HG02943 (cell line): Measurements from ENCODE around the gene ALX4.

Experiments
- ATAC-seq: cut with Tn5 transposase; IDR thresholded peaks from one replicate; pipeline ENCODE4 v1.9.1; 2021; ENCODE audit warnings: mild to moderate bottlenecking, low read depth, moderate library complexity; ENCODE audit not compliant: unreplicated experiment

ALX4 gene

DNA sequence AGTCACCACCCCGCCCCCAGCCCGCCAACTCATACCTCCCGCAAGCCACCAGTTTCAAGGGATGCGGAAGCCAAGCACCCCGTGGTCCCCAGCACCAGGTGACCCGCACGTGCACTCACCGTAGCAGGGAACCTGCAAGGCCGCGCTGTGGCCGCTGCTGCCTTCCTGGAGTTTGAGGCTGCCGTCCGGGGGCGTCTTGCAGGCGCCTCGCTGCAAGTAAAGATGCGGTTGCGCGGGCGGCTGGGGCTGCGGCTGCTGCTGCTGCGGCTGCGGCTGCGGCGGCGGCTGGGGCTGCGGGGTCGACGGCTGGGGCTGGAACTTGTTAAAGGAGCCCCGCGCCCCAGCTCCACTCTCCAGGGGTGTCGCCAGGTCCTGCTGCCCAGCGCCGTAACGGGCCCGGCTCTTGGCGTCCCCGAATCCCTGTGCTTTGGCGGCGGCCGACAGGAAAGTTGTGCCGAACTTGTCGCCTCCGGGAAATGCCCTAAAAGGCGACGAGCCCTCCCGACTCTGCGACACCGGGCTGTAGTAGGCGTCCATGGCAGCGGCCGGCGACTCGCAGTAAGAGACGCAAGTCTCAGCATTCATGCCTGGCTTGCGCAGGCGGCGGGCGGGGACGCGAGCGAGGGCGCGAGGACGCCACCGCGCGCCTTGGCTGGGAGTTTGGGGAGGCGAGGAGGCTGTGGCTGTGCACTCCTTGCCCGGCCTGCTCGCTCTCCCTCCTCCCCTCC lies at the start of gene ALX4:
TSS of gene ALX4 (minus strand) at position 662 of the 728 bp plus-strand sequence. CDS start at position 585, 77 bp downstream.
- ATAC-seq, result no peak

DNA sequence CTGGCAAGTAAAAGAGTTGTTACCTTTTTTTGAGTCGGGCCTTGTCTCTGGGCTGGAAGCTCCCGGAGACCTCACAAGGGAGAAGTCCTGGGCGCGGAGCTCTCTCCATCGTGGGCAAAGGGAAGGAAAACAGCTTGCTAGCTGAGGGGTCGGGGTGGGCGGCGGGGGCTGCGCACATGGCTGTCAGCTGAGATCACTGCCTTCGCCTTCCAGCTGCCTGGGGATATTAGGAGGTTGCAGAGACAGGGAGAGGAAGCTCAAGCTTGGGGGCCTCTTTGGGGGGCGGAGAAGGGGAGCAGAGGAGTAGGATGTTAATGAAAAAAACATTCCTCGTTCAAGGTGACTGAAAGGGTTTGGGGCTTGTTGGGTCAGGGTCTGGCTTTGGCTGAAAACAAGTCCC lies 49.2 kb upstream of the ALX4 start:
- no peak for ATAC-seq

DNA sequence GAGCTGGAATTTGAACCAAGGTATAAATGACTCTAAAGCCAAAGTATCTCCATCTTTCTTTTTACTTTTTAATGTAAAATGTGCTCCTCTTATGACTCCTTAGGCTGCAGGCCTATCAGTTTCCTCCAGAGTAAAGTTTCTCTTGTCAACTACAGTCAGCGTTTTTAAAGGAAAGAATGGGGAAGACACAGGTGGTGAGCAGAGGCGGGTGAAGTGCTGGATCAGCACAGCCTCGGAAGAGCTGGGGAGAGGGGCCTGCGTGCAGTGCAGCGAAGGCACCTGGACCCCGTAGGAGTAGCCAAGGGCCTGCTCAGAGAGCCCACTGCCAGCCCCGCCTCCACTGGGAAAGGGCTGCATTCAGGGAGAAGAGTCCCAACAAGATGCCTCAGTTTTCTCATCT lies 48.8 kb upstream of the ALX4 start:
- ATAC-seq, result no peak

DNA sequence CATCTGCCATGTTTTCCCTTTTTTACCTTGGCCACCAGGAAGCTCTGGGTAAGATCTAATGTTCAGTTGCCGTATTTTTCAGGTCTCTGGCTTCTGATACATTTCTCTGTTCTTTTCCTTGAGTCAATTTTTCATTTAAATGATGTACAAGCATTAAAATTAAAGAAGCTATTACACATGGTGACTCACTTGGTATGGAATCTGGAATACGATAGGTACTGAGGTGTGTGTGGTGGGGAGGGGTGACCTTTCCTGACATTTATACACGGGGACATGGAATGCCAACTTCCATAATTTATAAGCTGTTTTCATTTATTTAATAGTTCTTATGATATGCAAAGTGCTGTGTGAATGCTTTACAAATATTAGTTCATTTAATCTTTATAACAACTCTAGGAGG lies 47.8 kb upstream of the ALX4 start:
- ATAC-seq, result no peak

DNA sequence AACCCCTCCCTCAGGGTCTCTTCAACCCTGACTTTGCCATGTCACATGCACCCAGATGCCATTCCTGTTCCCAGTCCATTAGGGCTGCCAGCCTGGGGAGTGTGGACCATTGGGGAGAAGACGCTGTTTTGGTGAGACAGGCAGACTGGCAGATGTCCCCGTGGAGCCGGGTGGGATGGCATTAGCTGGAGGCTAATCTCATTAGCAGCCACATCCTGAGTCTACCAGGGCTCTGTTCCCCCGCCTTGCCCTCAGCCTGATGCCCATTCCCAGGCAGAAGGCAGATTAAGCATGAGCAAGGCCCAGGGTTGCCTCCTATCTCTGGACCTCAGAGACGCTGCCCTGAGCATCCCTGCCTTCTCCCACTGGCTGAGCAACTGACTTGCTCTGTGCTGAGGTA lies 46.4 kb upstream of the ALX4 start:
- ATAC-seq, result no peak

DNA sequence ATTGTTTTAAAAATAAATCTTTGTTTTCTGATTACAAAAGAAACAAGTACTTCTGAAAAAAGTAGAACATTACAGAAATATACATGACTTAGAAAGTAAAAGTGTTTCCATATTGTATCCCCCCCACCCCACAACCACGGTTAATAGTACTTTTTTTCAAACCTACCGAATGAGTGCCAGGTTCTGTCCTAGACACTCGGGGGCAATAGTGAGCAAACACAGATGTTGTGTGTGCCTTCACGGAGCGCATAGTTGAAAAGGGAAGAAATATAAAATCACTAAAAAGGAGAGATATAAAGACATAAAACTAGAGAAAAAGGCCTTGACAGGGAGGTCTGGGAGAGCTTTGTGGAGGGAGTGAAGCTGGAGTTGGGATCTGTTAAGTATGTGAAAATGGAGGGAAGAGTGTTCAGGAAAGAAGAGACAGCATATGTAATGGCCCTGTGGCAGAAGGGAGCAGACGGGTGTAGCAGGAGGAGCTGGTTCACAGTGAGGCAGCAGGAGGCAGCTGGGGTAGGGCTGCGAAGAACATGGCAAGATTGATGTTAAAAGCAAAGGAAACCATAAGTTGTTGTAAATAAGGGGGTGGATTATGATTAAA lies 42.1 kb upstream of the ALX4 start:
- no peak for ATAC-seq

DNA sequence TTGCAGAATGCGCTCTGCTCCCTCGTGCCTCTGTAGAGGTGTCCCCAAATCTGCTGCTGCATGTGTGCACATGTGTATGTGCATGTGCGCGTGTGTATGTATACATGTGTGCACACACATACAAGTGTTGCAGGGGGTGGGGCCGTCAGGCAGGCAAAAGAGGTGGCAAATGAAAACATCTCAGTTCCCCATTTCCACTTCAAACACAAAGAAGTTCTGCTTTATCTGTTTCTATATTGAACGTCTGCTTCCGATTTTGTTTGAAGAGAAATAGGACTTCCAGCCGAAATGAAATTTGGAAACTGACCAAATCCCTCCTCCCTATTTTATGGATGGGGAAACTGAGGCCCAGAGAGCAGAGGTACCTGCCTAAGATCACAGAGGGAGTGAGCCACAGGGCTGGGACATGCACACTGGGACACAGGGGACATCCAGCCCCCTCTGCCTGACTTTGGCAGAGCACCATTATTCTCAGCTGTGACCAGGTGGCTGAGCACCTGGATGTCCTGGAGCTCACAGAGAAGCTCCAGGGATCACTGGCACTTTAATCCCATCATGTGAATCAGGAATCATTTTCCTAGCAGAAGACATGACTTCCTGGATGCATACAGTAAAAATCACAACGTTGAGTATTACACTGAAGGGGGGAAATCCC lies 41.2 kb upstream of the ALX4 start:
- peak; percentile 53 for ATAC-seq

DNA sequence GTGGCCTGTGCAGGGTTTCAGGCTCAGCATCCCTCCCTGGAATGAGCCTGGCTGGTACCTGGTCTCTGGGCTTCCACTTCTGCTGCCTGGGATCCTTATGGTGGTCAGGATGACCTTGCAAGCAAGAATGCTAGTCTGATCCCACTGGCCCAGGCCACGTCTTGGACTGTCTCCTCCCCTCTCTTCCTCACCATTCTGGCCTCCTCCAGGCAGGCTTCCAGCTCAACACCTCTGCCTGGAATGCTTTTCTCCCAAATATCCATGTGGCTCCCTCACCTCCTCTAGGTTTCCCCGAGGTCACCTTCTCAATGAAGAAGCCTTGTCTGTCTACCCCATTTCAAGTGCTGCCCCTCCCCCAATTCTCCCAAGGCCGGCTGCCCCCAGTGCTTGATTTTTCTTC lies 39.4 kb upstream of the ALX4 start:
- no peak for ATAC-seq

DNA sequence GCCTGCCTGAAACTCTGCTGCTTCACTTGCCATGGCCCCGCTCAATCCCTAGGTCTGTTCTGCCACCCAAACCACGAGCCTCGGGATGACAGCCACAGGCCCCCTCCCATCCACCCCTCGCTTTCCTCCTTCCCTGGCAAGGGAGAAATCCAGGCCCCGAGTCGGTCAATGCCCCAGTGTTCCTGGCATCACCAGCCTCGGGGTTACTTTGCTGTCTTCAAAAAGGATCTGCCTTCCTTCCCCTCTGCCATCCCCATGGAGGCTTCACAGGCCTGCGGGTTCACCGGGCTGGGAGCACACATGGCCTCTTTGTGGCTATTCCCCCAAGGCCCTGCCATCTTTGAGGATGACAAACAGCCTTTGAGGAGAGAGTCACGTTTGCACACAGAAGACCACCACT lies 38.8 kb upstream of the ALX4 start:
- no peak for ATAC-seq

DNA sequence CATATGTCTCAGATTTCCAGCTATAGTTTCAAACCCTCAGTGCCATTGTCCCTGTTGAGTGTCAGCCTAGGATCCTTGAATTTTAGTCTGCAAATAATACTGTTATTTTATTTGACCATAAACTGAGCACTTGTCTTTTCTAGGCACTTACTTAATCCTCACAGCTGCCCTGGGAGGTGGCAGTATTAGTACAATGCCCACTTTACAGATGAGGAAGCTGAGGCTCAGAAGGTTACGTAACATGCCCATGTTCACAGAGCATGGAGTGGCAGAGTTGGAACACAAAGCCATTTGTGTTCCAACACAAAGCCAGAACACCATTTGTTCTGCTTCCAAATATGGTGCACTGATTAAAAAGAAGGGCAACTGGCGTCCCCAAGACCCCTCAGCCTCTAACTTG lies 38.2 kb upstream of the ALX4 start:
- ATAC-seq, result no peak

DNA sequence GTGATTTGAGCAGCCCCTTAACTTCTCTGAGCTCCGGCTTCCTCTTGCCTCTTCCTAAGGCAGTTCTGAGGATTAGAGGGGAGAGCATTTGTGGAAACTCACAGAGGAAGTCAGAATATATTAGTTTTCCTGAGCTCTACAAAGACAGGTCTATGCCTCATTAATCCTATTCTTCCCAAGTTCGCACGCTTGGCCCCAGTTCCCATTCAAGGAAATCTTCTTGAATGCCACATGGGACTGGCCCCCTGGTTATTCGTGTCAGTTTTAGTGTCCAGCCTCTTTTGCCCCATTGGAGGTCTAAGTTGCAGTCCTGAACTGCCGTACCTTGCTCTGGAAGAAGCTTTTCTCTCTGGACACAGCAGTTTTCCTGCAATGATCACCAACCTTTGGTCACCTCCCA lies 37.6 kb upstream of the ALX4 start:
- ATAC-seq, result no peak

DNA sequence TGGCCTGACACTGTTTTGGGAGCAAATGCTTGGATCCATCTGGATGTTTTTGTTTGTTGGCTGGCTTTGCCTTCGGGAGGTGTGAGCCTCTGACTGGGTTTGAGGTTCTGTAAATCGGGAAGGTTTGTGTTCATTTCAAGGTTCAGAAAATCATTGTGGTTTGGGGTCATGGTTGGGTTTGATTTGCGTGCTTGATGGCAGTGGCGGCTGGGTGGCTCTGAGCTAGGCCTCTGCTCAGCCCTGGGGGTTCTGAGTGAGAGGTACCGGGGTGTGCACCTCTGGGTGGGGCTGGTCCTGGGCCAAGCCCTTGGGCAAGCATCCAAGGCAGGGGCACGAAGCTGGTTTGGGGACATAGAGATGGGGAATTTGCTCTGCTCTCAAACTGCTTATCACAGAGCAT lies 37.0 kb upstream of the ALX4 start:
- no peak for ATAC-seq

DNA sequence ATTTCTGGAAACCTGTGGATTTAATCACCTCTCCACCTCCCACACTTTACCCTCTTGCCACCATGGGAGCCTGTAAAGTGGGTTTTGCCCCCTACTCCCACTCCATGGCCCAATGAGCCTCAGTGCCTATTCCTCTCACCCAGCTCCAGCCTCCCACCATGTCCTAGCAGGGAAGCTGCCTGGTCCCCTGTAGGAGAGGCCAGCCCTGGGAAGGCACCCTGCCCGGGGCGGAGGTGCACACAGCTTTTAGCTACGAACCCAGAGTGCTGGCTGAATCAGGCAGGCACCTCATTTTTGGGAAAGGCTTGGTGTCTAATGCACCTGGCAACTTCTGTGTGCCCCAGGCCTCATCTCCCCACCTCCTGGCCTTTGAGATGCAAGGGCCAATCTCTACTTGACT lies 35.8 kb upstream of the ALX4 start:
- ATAC-seq, result no peak

DNA sequence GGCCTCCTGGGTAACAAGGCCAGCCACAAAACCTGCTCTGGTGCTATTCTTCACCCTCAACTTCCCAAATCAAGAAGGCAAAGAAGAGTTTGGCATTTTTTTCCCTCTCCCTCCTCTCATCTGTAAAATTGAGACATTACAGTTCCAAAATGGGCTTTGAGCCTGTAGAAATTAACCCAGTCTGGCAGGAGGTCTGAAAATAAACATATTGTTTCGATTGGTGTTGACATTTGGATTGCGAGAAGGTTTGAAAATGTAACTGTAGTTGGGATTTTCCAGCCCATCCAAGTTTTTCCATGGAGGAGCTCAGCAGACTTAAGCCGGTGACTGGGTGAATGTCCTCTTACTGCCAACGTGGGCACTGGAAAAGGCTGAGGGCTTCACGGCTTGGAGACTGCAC lies 35.0 kb upstream of the ALX4 start:
- ATAC-seq, result no peak

DNA sequence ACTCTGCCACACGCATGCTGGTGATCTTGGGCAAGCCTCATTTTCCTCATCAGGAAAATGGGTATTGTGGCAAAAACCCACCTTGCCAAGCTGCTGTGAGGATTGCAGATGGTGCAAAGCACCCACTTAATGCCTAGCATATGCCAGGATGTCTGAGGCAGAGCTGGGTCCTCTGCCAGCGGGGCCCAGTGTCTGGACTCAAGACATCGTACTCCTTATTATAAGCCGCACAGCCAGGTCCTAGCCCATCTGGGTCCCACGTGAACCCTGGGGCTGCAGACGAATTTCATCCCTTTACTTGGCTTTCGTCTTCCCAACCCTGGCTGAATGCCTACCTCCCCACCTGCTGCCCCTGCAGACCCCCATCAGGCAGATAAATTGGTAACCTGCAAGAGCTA lies 34.5 kb upstream of the ALX4 start:
- ATAC-seq, result no peak

DNA sequence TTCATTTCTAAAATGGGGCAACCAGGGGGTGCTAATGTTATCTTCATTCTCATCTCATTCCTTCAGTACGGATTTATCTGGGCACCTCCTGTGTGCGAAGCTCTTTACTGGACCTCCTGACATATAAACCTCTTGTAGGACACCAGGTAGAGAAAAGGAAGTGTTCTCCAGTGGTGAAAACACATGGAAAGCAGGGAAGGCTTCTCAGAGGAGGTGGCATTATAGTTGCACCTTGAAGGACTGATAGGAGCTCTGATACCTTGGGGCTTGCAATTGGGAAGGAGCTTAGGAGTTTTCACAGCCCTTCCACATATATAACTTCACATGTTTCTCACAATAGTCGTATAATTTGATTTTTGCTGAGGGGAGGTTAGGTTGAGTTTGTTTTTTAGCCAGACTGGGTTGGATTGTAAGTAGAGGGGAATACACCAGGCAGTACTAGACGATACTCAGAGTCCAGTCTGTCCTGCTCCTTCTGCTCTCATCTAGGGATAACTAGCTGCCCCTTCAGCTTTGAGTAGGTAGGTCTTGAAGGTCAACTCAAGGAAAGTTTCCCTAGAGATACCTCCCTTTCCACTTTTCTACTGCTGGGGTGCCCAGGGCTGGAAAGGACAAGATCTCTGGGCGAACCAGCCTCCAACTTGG lies 34.0 kb upstream of the ALX4 start:
- ATAC-seq, result no peak

DNA sequence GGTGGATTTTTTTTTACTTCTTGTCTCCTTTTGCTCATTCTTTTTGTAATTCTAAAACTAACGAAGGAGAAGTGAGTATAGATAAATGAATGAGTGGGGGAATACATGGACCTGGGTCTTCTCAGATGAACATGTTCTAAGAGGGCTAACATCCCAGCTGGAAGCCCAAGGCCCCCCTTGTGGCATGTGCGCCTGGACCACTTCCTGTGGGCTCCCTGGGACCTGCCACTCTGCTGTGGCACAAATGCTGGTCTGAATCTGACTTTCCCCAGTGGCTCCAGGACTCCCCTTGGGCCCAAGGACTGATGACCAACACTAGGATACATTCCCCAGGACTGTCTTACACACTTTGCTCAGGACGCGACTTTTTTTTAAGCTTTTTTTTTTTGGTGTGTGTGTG lies 32.7 kb upstream of the ALX4 start:
- no peak for ATAC-seq

DNA sequence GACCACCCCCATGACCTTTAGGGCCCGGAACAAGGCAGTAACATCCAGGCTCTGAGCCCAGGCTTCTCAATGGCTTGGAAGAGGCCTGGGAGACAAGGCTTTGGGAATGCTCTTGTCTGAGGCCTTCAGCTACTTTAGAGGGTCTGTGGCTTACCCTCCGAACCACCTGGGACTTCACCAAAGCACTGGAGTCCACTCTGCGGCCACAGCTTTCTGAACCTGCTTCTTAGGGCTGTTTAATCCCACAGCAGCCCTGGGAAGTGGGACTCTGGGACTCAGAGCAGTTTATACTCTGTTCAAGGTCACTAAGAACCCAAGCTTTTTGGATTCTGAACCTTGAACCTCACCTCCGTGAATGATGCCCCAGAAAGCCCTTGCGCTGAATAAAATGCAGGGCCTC lies 30.7 kb upstream of the ALX4 start:
- no peak for ATAC-seq

DNA sequence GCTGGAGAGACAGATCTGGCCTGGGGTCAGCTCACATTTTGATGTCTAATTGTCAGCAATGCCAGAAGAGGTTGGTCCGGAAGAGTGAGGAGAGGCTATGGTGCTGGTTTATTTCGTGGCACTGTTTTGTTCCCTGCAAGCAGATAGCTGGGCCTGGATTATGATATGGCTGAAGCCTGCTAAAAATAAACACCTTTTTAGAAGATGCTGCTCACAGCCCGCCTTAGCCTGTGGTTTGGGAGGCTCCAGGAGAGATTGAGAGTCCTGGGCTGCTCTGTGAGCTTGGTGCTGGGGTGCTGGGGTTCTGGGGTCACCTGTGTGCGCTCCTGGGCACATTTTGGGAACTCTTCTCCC lies 29.6 kb upstream of the ALX4 start:
- no peak for ATAC-seq

DNA sequence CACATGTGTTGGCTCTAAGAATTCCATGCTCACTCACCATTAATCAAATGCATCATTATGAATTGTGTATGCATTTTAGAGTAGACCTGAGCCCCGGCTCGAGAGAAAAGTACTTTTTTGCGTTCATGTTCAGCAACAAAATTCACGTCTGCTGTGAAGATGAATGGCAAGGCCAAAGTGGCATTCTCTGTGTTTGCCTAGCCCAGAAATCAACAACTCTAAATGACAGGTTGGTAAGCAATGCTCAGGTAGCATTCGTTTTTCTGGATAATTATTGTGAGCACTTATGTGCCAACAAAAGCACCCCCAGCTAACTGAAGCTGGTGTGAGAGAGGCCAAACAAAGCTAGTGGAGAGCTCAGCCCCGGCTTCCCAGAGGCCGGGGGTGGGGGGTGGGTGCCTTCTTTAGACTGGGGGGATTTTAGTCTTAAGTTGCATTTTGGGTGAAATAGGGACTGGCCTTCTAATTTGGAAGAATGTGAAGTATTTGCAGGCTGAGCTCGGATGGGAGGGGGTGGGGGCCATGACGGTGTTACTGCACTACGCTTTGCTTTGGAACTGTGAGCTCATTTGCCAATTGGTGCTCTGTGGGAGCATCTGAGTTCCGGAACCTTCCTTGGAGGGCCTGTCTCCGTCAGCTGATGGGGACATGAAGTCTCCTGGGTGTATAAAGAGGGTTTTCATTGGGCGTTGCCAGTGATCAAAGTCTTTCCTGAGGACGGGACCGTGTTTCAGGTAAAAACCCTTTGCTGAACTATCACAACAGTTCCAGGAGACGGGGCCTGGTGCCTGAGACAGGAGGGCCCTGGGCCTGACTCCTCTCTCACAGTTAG lies 29.0 kb upstream of the ALX4 start:
- no peak for ATAC-seq

DNA sequence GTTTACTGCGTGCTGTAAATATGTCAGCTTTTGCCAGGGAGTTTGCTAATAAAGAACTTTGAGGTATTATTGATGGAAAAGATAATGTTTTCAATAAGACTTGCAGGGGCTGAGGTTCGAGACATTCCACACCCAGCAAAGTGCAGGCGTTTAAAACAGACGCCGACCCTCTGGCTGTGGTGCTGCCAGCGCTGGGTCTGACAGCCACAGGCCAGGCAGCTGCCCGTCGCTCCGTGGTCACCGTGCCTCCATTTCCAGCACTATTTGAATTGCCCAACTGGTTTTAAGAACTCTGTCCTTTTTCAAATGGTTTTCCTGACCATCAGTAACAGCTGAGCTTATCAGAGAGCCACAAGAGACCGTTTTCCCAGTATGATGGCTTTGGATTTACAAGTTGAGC lies 28.1 kb upstream of the ALX4 start:
- no peak for ATAC-seq
